ENCODE data around the gene C2orf80. TPM values are rescaled to one million over a fixed set of nuclear protein-coding genes. Genes with fewer than 3 reads are reported as not detected.

Gene C2orf80
- total and polyA plus RNA-seq, 5 donors, result not detected

DNA sequence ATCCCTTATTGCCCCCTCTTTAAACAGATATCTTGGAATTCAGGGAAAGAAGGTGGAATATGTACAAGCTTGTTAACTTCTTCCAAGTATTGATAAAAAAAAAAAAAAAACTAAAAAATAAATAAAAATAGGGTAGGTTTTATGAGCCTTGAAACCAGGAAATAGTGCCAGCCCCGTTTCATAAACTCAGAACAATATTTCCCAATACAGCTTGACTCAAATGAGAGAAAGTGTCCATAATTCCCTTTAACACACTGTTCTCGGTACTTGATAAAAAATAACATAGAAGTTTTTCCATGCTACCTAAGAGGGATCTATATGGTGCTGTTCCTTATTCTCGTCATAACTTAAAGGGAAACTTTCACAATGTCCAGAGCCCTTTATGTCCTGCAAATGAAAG, 17.9 kb upstream of the C2orf80 start:
- intact Hi-C loops (cut with DNase I), result no loop called here
- WGBS, result 78% methylated on average over 3 of the region's 3 CpGs
- Histone ChIP-seq H3K9me3 (ENCODE audit: control insufficient read depth, low read length) (no peaks in the 10 kb centered on the region), H3K4me3 (ENCODE audit: low read length) (no peak overlapping the region), H3K27me3 (ENCODE audit: control insufficient read depth, insufficient read depth) (no peaks in the 10 kb centered on the region), H3K4me1 (ENCODE audit: control insufficient read depth, insufficient read depth, low read length) (no peaks in the 10 kb centered on the region), H3K27ac (ENCODE audit: low read length) (no peak overlapping the region)
- DNase-seq, result no peak
- ATAC-seq, result no peak

DNA sequence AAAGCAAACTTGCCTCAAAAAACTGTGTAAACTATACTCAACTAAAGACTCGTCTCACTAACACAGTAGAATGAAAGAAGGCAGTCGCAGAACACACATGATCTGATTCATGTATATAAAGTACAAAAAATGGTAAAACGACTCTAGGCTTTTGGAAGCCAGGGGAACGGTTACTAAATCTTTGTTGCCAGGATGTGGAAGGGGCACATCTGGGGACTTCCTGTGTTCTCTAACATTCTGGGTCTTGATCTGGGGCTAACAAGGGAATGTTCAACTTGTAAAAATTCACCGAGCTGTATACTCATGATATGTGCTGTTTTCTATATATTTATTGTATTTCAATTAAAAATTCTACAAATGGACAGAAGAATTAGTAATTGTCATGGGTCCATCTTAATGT, 14.3 kb upstream of the C2orf80 start:
- H3K27me3 ChIP-seq (ENCODE audit: control insufficient read depth, insufficient read depth), result no peaks in the 10 kb centered on the region
- no peak for DNase-seq
- H3K9me3 ChIP-seq (ENCODE audit: control insufficient read depth, low read length), result no peaks in the 10 kb centered on the region
- ATAC-seq, result no peak
- intact Hi-C loops (cut with DNase I), result no loop called here
- no peaks in the 10 kb centered on the region for H3K4me1 ChIP-seq (ENCODE audit: control insufficient read depth, insufficient read depth, low read length)
- WGBS, result 65% methylated on average over 5 of the region's 5 CpGs
- H3K4me3 ChIP-seq (ENCODE audit: low read length), result no peak overlapping the region
- H3K27ac ChIP-seq (ENCODE audit: low read length), result no peak overlapping the region

DNA sequence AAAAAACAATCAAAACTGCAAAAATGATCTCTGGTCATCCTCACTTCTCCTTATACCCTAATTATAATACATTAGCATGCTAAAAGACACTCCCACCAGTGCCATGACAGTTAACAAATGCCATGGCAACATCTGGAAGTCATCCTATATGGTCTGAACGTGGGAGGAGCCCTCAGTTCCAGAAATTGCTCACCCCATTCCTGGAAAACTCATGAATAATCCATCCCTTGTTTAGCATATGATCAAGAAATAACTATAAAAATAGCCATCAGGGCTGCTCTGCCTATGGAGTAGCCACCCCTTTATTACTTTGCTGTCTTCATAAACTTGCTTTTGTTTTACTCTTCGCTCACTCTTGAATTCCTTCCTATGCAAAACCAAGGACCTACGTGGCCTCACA, 5.7 kb upstream of the C2orf80 start:
- WGBS, result 76% methylated on average over 3 of the region's 3 CpGs
- Histone ChIP-seq H3K27me3 (ENCODE audit: control insufficient read depth, insufficient read depth) (no peaks in the 10 kb centered on the region), H3K4me1 (ENCODE audit: control insufficient read depth, insufficient read depth, low read length) (no peaks in the 10 kb centered on the region), H3K4me3 (ENCODE audit: low read length) (no peak overlapping the region), H3K27ac (ENCODE audit: low read length) (no peak overlapping the region), H3K9me3 (ENCODE audit: control insufficient read depth, low read length) (no peaks in the 10 kb centered on the region)
- intact Hi-C loops (cut with DNase I), result no loop called here
- ATAC-seq (no peak), DNase-seq (no peak)

DNA sequence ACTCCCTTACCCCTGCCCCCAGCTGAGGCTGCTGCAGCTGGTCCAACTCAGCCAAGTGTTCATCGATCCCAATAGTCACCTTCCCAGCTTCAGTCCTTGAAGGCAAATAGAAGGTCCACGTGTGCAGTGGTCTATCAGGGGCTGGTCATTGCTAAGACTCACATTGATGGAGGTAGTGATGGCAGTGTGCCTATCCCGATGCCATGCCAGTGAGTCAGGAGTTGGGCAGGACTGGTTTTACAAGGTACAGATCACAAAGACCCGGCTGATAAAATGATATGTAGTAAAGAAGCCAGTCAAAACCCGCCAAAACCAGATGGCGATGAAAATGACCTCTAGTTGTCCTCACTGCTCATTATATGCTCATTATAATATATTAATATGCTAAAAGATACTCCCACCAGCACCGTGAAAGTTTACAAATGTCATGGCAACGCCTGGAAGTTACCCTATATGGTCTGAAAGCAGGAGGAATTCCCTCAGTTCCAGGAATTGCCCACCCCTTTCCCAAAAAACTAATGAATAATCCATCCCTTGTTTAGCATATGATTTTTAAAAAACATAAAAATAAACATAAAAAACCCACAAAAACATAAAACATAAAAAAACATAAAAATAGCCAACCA, 2.9 kb upstream of the C2orf80 start:
- Histone ChIP-seq H3K4me1 (ENCODE audit: control insufficient read depth, insufficient read depth, low read length) (no peaks in the 10 kb centered on the region), H3K9me3 (ENCODE audit: control insufficient read depth, low read length) (no peaks in the 10 kb centered on the region), H3K4me3 (ENCODE audit: low read length) (no peak overlapping the region), H3K27me3 (ENCODE audit: control insufficient read depth, insufficient read depth) (no peaks in the 10 kb centered on the region), H3K27ac (ENCODE audit: low read length) (no peak overlapping the region)
- 88% methylated on average over 8 of the region's 8 CpGs for WGBS
- intact Hi-C loops (cut with DNase I), result no loop called here
- ATAC-seq (no peak), DNase-seq (no peak)

DNA sequence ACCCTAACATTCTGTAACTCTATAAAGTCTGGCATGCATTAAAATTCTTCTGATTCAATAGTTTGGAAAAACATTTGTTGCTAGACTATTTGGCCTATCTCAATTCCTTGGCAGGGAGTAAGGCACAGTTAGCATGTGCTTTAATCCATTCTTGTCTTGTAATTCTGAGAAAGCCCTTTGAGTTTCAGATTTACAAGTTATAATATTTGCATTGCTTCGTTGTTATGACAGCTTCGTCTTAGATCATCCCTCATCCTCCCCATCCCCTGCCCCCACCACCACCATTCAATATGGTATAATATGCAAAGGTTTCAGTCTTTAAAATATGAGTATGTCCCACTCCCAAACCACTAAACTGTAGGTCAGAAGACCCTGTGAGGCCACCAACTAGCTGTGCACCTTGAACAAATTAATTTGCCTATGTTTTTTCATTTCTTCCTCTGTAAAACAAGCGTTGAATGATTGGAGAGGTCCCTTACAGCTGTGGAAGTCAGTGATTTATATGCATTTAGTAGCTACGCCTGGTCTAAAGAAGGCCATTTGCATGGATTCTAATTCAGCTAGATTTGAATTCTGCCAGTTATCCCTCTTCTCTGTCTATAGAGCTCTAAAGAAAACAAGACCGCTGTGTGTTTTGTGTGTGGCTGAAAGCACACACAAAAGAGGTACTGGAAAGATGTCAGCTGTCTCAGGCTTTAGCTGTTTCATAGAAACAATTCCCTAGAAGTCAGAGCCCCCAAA, 591 bp downstream of the C2orf80 start:
- ATAC-seq (no peak), DNase-seq (no peak)
- no peak overlapping the region for H3K27ac ChIP-seq (ENCODE audit: low read length)
- no peaks in the 10 kb centered on the region for H3K9me3 ChIP-seq (ENCODE audit: control insufficient read depth, low read length)
- H3K4me1 ChIP-seq (ENCODE audit: control insufficient read depth, insufficient read depth, low read length), result no peaks in the 10 kb centered on the region
- WGBS, result 84% methylated on average over 5 of the region's 5 CpGs
- no peak overlapping the region for H3K4me3 ChIP-seq (ENCODE audit: low read length)
- H3K27me3 ChIP-seq (ENCODE audit: control insufficient read depth, insufficient read depth), result no peaks in the 10 kb centered on the region
- intact Hi-C loops (cut with DNase I), result no loop called here

DNA sequence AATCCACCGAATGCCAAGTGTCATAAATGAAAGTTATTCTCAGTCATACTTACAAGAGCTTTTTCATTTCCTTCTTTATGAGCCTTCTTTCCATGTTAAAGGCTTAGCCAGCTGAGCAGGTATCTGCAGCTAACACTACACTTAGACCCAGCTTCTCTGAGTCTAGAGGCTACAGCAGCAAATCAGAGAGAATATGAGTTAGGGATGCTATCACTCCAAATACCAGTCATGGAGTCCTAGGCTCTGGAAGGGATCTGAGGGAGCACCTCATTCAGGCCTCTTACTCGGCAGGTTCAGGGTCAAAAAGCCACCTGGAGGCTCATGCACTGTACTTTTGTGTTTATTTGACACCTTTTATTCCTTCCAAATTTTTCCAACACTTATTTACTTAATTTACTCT, 2.9 kb downstream of the C2orf80 start:
- intact Hi-C loops (cut with DNase I), result no loop called here
- 86% methylated on average over 2 of the region's 2 CpGs for WGBS
- DNase-seq, result no peak

DNA sequence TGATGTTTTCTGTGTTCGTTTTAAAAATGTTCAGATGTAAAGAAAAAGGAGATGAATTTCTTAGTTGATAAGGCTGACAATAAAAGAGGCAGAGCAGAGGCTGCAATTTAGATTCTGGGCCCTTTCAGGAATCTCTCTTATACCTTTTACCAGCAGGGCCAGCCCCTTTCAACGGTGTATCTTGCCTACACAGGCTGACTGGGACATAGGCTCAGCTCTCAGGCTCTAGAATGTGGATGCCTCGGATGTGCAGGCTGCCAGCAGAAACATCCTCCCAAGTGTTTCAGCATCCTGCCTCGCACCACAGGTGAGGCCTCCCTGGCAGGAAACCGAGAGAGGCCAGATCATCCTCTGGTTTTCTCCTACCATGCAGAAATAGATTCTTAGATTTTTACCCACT, 3.4 kb downstream of the C2orf80 start:
- ATAC-seq, result no peak
- 63% methylated on average over 5 of the region's 5 CpGs for WGBS

More for the DNA sequence above, 2.9 kb downstream of the C2orf80 start:
- Histone ChIP-seq H3K27me3 (ENCODE audit: control insufficient read depth, insufficient read depth) (no peaks in the 10 kb centered on the region), H3K27ac (ENCODE audit: low read length) (no peak overlapping the region), H3K4me1 (ENCODE audit: control insufficient read depth, insufficient read depth, low read length) (no peaks in the 10 kb centered on the region), H3K9me3 (ENCODE audit: control insufficient read depth, low read length) (no peaks in the 10 kb centered on the region), H3K4me3 (ENCODE audit: low read length) (no peak overlapping the region)
- no peak for ATAC-seq

DNA sequence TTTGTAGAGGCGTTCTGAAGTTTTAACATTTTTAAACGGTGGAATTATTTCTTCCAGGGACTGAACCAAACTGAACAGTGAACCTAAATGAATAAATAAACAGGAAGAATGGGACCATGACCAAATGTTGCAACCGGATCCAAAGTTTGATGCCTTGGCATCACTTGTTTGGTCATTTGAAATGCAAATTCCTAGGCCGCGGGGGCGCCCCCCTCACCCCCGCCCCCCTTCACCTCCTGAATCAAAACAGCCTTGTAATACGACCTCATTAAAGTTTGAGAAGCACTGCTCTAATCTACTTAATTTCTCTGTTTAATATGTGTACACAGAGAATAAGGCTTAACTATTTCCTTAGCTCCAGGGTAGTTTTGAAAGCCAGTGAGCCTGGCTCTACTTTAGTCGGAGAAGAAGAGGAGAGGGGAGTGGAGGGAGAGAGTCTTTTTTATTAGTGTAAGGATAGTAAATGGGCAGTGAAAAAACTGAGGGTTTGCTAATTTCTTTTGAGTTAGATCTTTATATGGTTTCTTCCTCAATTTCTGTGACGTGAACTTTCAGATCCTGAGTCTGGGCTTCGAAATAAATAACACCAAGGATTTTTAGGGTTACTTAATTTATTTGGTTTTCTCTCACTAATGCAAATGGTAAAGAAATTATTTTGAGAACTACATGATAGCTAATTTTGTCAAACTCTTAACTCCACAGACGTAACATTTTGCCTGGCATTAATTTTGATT, 5.7 kb downstream of the C2orf80 start:
- no peak overlapping the region for H3K4me3 ChIP-seq (ENCODE audit: low read length)
- 26% methylated on average over 12 of the region's 12 CpGs for WGBS
- no peak overlapping the region for H3K27ac ChIP-seq (ENCODE audit: low read length)
- no peaks in the 10 kb centered on the region for H3K9me3 ChIP-seq (ENCODE audit: control insufficient read depth, low read length)
- no peak for ATAC-seq
- DNase-seq, result no peak
- H3K27me3 ChIP-seq (ENCODE audit: control insufficient read depth, insufficient read depth), result no peaks in the 10 kb centered on the region
- intact Hi-C loops (cut with DNase I), result no loop called here
- no peaks in the 10 kb centered on the region for H3K4me1 ChIP-seq (ENCODE audit: control insufficient read depth, insufficient read depth, low read length)

More for the DNA sequence above, 3.4 kb downstream of the C2orf80 start:
- H3K27ac ChIP-seq (ENCODE audit: low read length), result no peak overlapping the region
- intact Hi-C loops (cut with DNase I), result no loop called here
- no peaks in the 10 kb centered on the region for H3K4me1 ChIP-seq (ENCODE audit: control insufficient read depth, insufficient read depth, low read length)
- no peaks in the 10 kb centered on the region for H3K27me3 ChIP-seq (ENCODE audit: control insufficient read depth, insufficient read depth)
- no peak for DNase-seq
- H3K4me3 ChIP-seq (ENCODE audit: low read length), result no peak overlapping the region
- no peaks in the 10 kb centered on the region for H3K9me3 ChIP-seq (ENCODE audit: control insufficient read depth, low read length)

DNA sequence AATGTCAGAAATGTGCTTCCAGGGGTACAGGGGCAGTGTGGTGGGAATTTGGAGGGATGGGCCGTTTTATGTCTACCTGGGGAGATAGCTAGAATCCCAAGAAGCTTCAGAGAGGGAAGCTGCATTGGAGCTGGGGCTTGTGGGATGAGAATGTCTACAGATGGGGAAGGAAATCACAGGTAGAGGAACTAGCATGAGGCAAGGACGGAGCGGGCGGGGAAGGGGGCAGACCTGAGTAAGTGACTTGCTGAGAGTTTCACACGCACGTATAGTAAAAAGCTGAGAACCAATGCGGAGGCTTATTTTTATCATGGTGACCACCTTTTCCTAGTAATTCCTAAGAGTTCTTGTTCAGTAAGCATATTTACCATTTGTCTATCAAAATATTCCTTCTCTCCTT, 6.3 kb downstream of the C2orf80 start:
- 33% methylated on average over 7 of the region's 7 CpGs for WGBS
- intact Hi-C loops (cut with DNase I), result no loop called here
- no peak overlapping the region for H3K4me3 ChIP-seq (ENCODE audit: low read length)
- H3K9me3 ChIP-seq (ENCODE audit: control insufficient read depth, low read length), result no peaks in the 10 kb centered on the region
- DNase-seq (no peak), ATAC-seq (no peak)
- no peaks in the 10 kb centered on the region for H3K27me3 ChIP-seq (ENCODE audit: control insufficient read depth, insufficient read depth)
- H3K27ac ChIP-seq (ENCODE audit: low read length), result no peak overlapping the region
- no peaks in the 10 kb centered on the region for H3K4me1 ChIP-seq (ENCODE audit: control insufficient read depth, insufficient read depth, low read length)

DNA sequence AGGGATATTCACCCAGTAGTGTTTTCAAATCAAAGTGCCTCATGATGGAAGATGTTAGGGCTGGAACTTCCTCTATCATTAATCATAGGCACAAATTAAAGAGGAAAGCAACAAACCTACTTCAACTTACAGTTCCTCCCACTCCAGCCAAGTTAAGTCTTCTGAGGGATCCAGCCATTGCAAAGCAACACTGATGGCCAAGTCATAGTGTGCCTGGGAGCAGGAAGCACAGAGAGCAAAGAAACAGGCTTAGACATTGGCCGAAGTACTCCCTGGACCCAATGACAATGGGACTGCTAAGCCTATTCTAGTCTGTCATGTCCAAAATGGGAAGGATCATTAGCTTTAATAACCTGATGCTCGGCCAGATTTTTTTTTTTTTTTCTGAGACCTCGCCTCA, 7.0 kb downstream of the C2orf80 start:
- H3K4me1 ChIP-seq (ENCODE audit: control insufficient read depth, insufficient read depth, low read length), result no peaks in the 10 kb centered on the region
- H3K4me3 ChIP-seq (ENCODE audit: low read length), result no peak overlapping the region
- intact Hi-C loops (cut with DNase I), result no loop called here
- DNase-seq (no peak), ATAC-seq (no peak)
- 74% methylated on average over 3 of the region's 3 CpGs for WGBS
- no peaks in the 10 kb centered on the region for H3K27me3 ChIP-seq (ENCODE audit: control insufficient read depth, insufficient read depth)
- H3K9me3 ChIP-seq (ENCODE audit: control insufficient read depth, low read length), result no peaks in the 10 kb centered on the region
- H3K27ac ChIP-seq (ENCODE audit: low read length), result no peak overlapping the region

DNA sequence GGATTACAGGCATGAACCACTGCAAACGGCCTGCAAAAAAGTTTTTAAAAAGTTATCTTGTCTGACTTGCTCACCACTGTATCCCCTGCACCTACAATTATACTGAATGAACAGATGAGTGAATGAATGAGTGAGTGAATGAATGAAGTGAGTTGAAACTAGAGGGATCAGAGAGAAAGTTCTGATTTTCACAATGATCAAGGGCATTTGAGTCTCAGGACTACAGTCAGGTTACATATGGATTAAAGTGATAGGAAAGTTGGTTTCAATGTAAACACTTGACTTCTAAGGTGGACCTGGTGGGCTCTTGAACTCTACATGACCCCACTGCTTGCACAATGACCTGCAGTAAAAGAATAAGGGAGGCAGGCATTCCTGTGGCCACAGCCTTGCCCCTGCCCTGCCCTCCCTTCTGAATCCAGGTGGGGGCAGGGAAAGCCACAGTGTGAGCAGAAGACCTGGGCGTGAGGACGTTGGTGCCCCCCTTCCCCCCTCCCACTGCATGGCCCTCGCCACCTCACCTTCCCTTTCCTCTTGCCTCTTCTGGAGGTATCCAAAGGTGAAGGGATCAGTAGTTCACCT, 10.7 kb downstream of the C2orf80 start:
- no peak for ATAC-seq
- Histone ChIP-seq H3K4me1 (ENCODE audit: control insufficient read depth, insufficient read depth, low read length) (no peaks in the 10 kb centered on the region), H3K27me3 (ENCODE audit: control insufficient read depth, insufficient read depth) (no peaks in the 10 kb centered on the region), H3K4me3 (ENCODE audit: low read length) (no peak overlapping the region), H3K9me3 (ENCODE audit: control insufficient read depth, low read length) (no peaks in the 10 kb centered on the region), H3K27ac (ENCODE audit: low read length) (no peak overlapping the region)
- 73% methylated on average over 4 of the region's 4 CpGs for WGBS
- intact Hi-C loops (cut with DNase I), result loop anchor here in 1 of 4 donors (5.0 kb wide), 1 partner anchor 73 kb away; no protein-coding TSS in a partner anchor
- no peak for DNase-seq
